Esophagus muscularis mucosa (tissue), 4 donors: ENCODE results near the gene DDX31. TPM values are rescaled to one million over a fixed set of nuclear protein-coding genes. Genes with fewer than 3 reads are reported as not detected.

Experiments
- DNase-seq: peaks from one replicate; pipeline ENCODE4 v3.0.0-alpha.2; 2017; ENCODE audit errors: extremely low spot score
- H3K27ac ChIP-seq, 4 donors: fragments of 200-600 bp; sonication (generic); replicated peaks in 1 of 4; 1 replicate in 3 of 4; 2 replicates in 1 of 4; pipeline ENCODE4 v1.5.1; 2016 to 2019; ENCODE audit warnings: mild to moderate bottlenecking in 1 of 4
- H3K27me3 ChIP-seq, 4 donors: fragments of 200-600 bp; sonication (generic); one replicate each; pipeline versions ENCODE4 v1.5.1 to v1.6.0; 2016 to 2019
- H3K36me3 ChIP-seq, 4 donors: fragments of 200-600 bp; sonication (generic); one replicate each; pipeline ENCODE4 v1.5.1; 2016 to 2019
- H3K4me1 ChIP-seq, 4 donors: fragments of 200-600 bp; sonication (generic); one replicate each; pipeline ENCODE4 v1.5.1; 2016 to 2019
- H3K4me3 ChIP-seq, 4 donors: fragments of 200-600 bp; sonication (generic); 1 replicate in 2 of 4; 2 replicates in 2 of 4; pipeline ENCODE4 v1.5.1; 2016 to 2019; ENCODE audit warnings: mild to moderate bottlenecking in 4 of 4, moderate library complexity in 1 of 4
- H3K9me3 ChIP-seq, 4 donors: fragments of 200-600 bp; sonication (generic); 1 replicate in 3 of 4; 2 replicates in 1 of 4; pipeline ENCODE4 v1.5.1; 2016 to 2019
- EP300 ChIP-seq: sonication (generic); formaldehyde crosslinking; IDR thresholded peaks from one replicate; pipeline ENCODE4 v1.6.1; 2017; ENCODE audit warnings: antibody characterized with exemption
- POLR2A ChIP-seq: fragments of 450-650 bp; IDR thresholded peaks from one replicate; pipeline ENCODE4 v1.6.1; 2017; ENCODE audit warnings: antibody characterized with exemption, moderate library complexity, mild to moderate bottlenecking, low read depth
- POLR2AphosphoS5 ChIP-seq, 2 donors: sonication (generic); formaldehyde crosslinking; IDR thresholded peaks; one replicate each; pipeline ENCODE4 v1.6.1; 2017; ENCODE audit warnings: antibody characterized with exemption in 2 of 2
- WGBS: methylation state at CpG from one replicate; pipeline ENCODE4 v1.1.5; 2018; 5-methylcytosine and 5-hydroxymethylcytosine counted together
- intact Hi-C: fragments of 100-400 bp; cut with DNase I; formaldehyde crosslinking; loops from one replicate; pipeline ENCODE4 v1.15.1; 2023
- total RNA-seq, 4 donors: library from RNA; depleted of rRNA; stranded (reverse); fragments of >200 nt; gene quantifications; one replicate each; pipeline versions ENCODE4 v1.1.0 to v1.2.1, GENCODE V29; 2016
- TF ChIP-seq, protein P1 (sequence below), 3 experiments: fragments of 200-600 bp in 2 of 3; fragments of 450-650 bp in 1 of 3; sonication (generic) in 2 of 3; IDR thresholded peaks; one replicate each; pipeline ENCODE4 v1.5.1; 2017 to 2019; ENCODE audit warnings: antibody characterized with exemption in 3 of 3, mild to moderate bottlenecking in 2 of 3, moderate library complexity in 1 of 3

Gene DDX31
- total RNA-seq, 4 donors from 2014 or later = 6.6 to 7.8 (median 7.5) TPM

DNA sequence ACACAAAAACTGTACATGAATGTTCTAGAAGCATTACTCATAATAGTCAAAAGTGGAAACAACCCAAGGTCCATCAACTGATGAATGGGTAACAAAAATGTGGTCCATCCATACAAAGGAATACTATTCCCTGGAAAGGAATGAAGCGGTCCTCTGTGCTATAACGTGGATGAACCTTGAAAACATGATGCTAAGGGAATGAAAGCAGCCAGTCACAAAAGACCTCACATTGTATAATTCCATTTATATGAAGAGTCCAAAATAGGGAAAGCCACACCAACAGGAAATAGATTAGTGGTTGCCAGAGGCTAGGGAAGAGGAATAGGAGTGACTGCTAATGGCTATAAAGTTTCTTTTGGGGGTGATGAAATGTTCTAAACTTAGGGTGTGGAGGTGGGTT is 110.1 kb downstream of the DDX31 start:
- intact Hi-C loops = no loop called here
- Histone ChIP-seq H3K27me3 (peaks cover 0 to 72% (median 0%) of the 10 kb centered on the region in 4 donors), H3K9me3 (no peaks in the 10 kb centered on the region), H3K4me1 (peaks cover 0 to 4% (median 0%) of the 10 kb centered on the region in 4 donors), H3K36me3 (no peaks in the 10 kb centered on the region), H3K4me3 (no peak overlapping the region), H3K27ac (no peak overlapping the region)
- 90% methylated on average over 2 of the region's 2 CpGs for WGBS
- DNase-seq = no peak
- no peak for TF ChIP-seq POLR2AphosphoS5 (IDR thresholded peaks at IDR 0.05)

DNA sequence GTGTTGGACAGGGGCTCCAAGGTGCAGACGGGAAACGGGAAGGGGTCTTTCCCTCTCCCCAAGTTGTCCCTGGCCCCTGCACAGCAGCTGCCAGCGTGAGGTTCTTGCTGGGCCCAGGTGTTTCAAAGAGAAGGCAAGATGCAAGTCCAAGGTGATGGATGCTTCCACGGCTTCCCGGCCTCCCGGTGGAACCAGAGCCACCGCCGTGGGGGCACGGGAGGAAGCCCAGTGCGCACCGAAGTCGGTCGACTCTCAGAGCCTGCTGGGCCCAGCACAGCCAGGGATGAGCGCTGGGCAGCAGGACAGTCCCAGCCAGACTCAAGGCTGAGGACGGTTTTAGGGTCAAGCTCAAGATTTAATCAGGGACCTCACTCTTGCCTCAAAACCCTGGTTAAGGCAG is 112.6 kb downstream of the DDX31 start:
- peaks cover 0 to 82% (median 0%) of the 10 kb centered on the region in 4 donors for H3K27me3 ChIP-seq
- no peak overlapping the region for H3K27ac ChIP-seq
- no peak for DNase-seq
- H3K4me1 ChIP-seq = peaks cover 0 to 4% (median 0%) of the 10 kb centered on the region in 4 donors
- H3K36me3 ChIP-seq = no peaks in the 10 kb centered on the region
- WGBS = 89% methylated on average over 15 of the region's 15 CpGs
- TF ChIP-seq, protein P1, sequence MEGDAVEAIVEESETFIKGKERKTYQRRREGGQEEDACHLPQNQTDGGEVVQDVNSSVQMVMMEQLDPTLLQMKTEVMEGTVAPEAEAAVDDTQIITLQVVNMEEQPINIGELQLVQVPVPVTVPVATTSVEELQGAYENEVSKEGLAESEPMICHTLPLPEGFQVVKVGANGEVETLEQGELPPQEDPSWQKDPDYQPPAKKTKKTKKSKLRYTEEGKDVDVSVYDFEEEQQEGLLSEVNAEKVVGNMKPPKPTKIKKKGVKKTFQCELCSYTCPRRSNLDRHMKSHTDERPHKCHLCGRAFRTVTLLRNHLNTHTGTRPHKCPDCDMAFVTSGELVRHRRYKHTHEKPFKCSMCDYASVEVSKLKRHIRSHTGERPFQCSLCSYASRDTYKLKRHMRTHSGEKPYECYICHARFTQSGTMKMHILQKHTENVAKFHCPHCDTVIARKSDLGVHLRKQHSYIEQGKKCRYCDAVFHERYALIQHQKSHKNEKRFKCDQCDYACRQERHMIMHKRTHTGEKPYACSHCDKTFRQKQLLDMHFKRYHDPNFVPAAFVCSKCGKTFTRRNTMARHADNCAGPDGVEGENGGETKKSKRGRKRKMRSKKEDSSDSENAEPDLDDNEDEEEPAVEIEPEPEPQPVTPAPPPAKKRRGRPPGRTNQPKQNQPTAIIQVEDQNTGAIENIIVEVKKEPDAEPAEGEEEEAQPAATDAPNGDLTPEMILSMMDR (IDR thresholded peaks at IDR 0.05) = no peak
- TF ChIP-seq EP300 (no peak), POLR2A (no peak), POLR2AphosphoS5 (IDR thresholded peaks at IDR 0.05) (no peak)
- no peak overlapping the region for H3K4me3 ChIP-seq
- no peaks in the 10 kb centered on the region for H3K9me3 ChIP-seq
- intact Hi-C loops = no loop called here

DNA sequence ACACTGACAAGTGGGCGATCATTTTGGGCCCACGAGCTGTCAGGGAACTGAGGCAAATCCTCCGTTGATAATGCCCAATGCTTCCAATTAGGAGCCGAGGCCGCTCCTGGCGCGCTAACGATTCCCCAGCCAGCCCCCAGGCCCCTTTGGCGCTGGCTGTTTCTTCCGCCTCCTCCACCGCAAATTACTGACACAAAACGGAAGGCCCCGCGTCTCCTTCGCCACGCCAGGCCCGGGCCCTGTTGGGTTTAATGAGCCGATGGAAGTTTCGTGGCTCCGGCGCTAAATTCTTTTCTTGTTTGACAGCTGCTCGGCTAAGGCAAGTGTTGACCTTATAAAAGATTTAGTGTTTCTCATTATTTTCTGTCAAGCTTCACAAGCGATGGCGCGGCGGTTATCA is 113.1 kb downstream of the DDX31 start:
- H3K27me3 ChIP-seq = peaks cover 0 to 82% (median 0%) of the 10 kb centered on the region in 4 donors
- H3K4me1 ChIP-seq = peaks cover 0 to 4% (median 0%) of the 10 kb centered on the region in 4 donors
- no peak for DNase-seq
- H3K36me3 ChIP-seq = no peaks in the 10 kb centered on the region
- intact Hi-C loops = no loop called here
- no peak overlapping the region for H3K27ac ChIP-seq
- no peaks in the 10 kb centered on the region for H3K9me3 ChIP-seq
- TF ChIP-seq, protein P1 (IDR thresholded peaks at IDR 0.05) = no peak
- TF ChIP-seq POLR2AphosphoS5 (IDR thresholded peaks at IDR 0.05) (no peak), POLR2A (no peak), EP300 (no peak)
- 78% methylated on average over 26 of the region's 26 CpGs for WGBS
- H3K4me3 ChIP-seq = no peak overlapping the region

DNA sequence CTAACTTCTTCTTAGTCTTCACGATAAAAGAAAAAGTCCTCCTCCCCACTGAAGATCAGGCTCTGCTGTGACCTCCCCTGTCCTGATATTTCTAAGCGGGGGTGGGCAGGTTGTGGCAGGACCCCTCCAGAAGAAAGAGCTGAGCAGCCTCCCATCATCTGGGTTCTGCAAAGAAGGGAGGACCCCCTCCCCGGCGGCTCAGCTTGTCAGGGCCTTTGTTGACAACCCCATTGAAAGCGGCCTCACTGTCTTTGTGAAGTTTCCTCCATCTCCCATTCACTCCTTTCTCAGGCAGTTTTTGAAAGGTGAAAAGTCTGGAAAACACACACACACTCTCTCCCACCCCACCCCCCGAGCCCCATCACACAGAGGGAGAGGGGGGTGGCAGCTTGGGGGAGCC is 113.5 kb downstream of the DDX31 start:
- intact Hi-C loops = no loop called here
- TF ChIP-seq, protein P1 (IDR thresholded peaks at IDR 0.05) = no peak
- WGBS = 69% methylated on average over 6 of the region's 6 CpGs
- Histone ChIP-seq H3K27ac (no peak overlapping the region), H3K4me1 (peaks cover 0 to 4% (median 0%) of the 10 kb centered on the region in 4 donors), H3K36me3 (no peaks in the 10 kb centered on the region), H3K9me3 (no peaks in the 10 kb centered on the region), H3K27me3 (peaks cover 0 to 82% (median 0%) of the 10 kb centered on the region in 4 donors), H3K4me3 (no peak overlapping the region)
- no peak for DNase-seq

DNA sequence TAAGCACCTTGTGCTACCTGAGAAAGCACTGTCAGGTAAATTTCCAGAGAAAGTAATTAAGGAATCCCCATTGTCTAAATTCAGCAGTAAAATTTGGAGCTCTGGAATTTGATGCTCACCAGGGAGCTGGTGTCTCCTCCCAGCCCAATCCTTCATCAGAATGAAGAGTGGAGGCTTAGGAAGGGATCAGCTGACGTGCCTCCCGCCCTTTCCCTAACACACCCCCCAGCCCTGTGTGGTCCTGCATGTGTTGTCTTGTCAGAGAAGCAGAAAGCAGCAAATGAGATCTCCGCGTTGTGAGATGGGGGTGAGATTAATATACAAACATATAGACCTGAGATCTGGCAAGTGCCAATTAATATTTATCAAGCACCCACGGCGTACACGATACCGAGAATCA is 114.3 kb downstream of the DDX31 start:
- intact Hi-C loops = no loop called here
- 84% methylated on average over 8 of the region's 8 CpGs for WGBS
- Histone ChIP-seq H3K9me3 (no peaks in the 10 kb centered on the region), H3K4me3 (no peak overlapping the region), H3K27ac (no peak overlapping the region), H3K36me3 (no peaks in the 10 kb centered on the region), H3K4me1 (no peaks in the 10 kb centered on the region), H3K27me3 (peaks cover 0 to 79% (median 0%) of the 10 kb centered on the region in 4 donors)
- DNase-seq = no peak
- TF ChIP-seq, protein P1 (IDR thresholded peaks at IDR 0.05) = no peak
- TF ChIP-seq POLR2A = no peak
- no peak for TF ChIP-seq EP300
- no peak for TF ChIP-seq POLR2AphosphoS5 (IDR thresholded peaks at IDR 0.05)
